Calu3 (cell line): ENCODE measurements around the gene C5AR2. TPM values are rescaled to one million over a fixed set of nuclear protein-coding genes. Genes with fewer than 3 reads are reported as not detected.
A peak's percentile ranks its signal among the peaks of the same experiment; 100 is the strongest.

Experiments
- BruUV-seq: library from RNA; stranded (reverse); fragments of 400-500 nt; replicated peaks from 2 replicates; lab custom pipeline; 2021; lab: Mats Ljungman, UMichigan
- CTCF ChIA-PET: fragments of 300-600 bp; sonication (Branson Sonifier 250); formaldehyde crosslinking; loops from one replicate; lab custom pipeline; 2022; ENCODE audit warnings: antibody characterized with exemption; lab: Charles Lee
- DNase-seq: peaks from one replicate; pipeline ENCODE4 v3.0.0; 2022
- H3K27ac Mint-ChIP-seq: one replicate; pipeline ENCODE4 v1.8.0; 2022; ENCODE audit warnings: mixed read lengths; ENCODE audit not compliant: unreplicated experiment
- H3K27me3 Mint-ChIP-seq: one replicate; pipeline ENCODE4 v1.8.0; 2022; ENCODE audit warnings: mixed read lengths; ENCODE audit not compliant: unreplicated experiment
- H3K36me3 Mint-ChIP-seq: one replicate; pipeline ENCODE4 v1.8.0; 2022; ENCODE audit warnings: mild to moderate bottlenecking, moderate library complexity, mixed read lengths; ENCODE audit not compliant: insufficient read depth, unreplicated experiment
- H3K4me1 Mint-ChIP-seq: one replicate; pipeline ENCODE4 v1.8.0; 2022; ENCODE audit warnings: mild to moderate bottlenecking, low read depth, mixed read lengths; ENCODE audit not compliant: unreplicated experiment
- H3K4me3 Mint-ChIP-seq: one replicate; pipeline ENCODE4 v1.8.0; 2022; ENCODE audit warnings: mild to moderate bottlenecking, low read depth, moderate library complexity, mixed read lengths; ENCODE audit not compliant: unreplicated experiment
- H3K9me3 Mint-ChIP-seq: one replicate; pipeline ENCODE4 v1.8.0; 2022; ENCODE audit warnings: low read depth, mixed read lengths; ENCODE audit not compliant: unreplicated experiment
- intact Hi-C: fragments of 100-400 bp; cut with micrococcal nuclease; formaldehyde crosslinking; loops from one replicate; pipeline ENCODE4 v1.10.0; 2022; ENCODE audit not compliant: unreplicated experiment
- total RNA-seq: library from RNA; stranded (reverse); gene quantifications from 2 replicates; pipeline ENCODE4 v1.2.3, GENCODE V29; 2022
- TF ChIP-seq, protein P1 (sequence below): fragments of 200-600 bp; IDR thresholded peaks from one replicate; pipeline ENCODE4 v1.8.0; 2022; ENCODE audit warnings: antibody characterized with exemption; ENCODE audit not compliant: unreplicated experiment

The C5AR2 gene
- total RNA-seq, 1 experiment from 2014 or later = 0.31 TPM

DNA sequence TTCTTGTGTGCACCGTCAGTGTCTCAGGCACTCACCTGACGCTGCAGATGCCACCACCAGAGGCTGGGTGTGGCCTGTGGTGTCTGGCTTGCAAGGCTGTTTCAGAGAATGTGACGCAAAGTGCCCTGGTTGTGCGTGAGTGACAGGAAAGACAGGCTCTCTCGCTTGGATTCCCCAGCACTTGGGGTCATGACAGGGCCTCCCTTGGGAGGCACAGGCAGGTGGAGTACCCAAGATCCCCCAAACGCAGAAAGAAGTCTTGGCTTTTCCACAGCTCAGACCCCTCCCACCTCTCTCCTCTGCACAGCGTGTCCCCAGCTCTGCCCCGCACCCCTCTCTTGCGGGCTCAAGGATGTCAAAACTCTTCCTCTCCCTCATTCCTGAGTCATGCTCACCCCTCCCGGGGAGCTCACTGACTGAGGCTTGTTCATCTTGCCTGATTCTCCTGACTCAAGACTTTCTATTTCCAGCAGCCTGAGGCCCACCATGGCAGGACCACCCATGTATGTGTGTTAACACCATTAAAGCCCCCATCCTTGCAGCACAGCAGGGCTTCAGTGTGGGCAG lies 38.2 kb downstream of the C5AR2 start:
- H3K27me3 Mint-ChIP-seq = no peaks in the 10 kb centered on the region
- peak overlapping the region; percentile 16 for H3K27ac Mint-ChIP-seq
- peaks cover 66% of the 10 kb centered on the region for H3K36me3 Mint-ChIP-seq
- TF ChIP-seq, protein P1, sequence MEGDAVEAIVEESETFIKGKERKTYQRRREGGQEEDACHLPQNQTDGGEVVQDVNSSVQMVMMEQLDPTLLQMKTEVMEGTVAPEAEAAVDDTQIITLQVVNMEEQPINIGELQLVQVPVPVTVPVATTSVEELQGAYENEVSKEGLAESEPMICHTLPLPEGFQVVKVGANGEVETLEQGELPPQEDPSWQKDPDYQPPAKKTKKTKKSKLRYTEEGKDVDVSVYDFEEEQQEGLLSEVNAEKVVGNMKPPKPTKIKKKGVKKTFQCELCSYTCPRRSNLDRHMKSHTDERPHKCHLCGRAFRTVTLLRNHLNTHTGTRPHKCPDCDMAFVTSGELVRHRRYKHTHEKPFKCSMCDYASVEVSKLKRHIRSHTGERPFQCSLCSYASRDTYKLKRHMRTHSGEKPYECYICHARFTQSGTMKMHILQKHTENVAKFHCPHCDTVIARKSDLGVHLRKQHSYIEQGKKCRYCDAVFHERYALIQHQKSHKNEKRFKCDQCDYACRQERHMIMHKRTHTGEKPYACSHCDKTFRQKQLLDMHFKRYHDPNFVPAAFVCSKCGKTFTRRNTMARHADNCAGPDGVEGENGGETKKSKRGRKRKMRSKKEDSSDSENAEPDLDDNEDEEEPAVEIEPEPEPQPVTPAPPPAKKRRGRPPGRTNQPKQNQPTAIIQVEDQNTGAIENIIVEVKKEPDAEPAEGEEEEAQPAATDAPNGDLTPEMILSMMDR = no peak
- no peak overlapping the region for H3K4me3 Mint-ChIP-seq
- CTCF ChIA-PET = no interaction called here
- BruUV-seq = no TSS peak
- intact Hi-C loops = no loop called here
- H3K4me1 Mint-ChIP-seq = no peaks in the 10 kb centered on the region
- H3K9me3 Mint-ChIP-seq = no peaks in the 10 kb centered on the region
- DNase-seq = no peak

GRCh38 chr19:47371261-47371660 lies 39.3 kb downstream of the C5AR2 start:
- TF ChIP-seq, protein P1 = no peak
- no peaks in the 10 kb centered on the region for H3K27me3 Mint-ChIP-seq
- CTCF ChIA-PET = no interaction called here
- no peak overlapping the region for H3K27ac Mint-ChIP-seq
- no peaks in the 10 kb centered on the region for H3K4me1 Mint-ChIP-seq
- H3K4me3 Mint-ChIP-seq = no peak overlapping the region
- intact Hi-C loops = no loop called here
- H3K9me3 Mint-ChIP-seq = no peaks in the 10 kb centered on the region
- no peak for DNase-seq
- H3K36me3 Mint-ChIP-seq = peaks cover 71% of the 10 kb centered on the region
- BruUV-seq = no TSS peak

DNA sequence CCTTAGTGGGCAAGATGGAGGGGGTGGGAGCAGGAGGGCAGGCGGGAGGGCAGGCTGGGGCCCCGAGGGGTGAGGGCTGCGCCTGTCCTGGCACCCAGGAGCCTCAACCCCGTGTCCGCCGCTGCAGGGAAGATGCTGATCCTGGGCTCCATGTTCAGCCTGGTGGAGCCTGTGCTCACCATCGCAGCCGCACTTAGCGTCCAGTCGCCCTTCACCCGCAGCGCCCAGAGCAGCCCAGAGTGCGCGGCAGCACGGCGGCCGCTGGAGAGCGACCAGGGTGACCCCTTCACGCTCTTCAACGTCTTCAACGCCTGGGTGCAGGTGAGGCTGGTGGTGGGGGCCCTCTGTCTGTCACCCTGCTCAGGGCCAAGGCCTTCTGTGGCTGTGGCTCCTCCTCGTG lies 40.6 kb downstream of the C5AR2 start:
- Mint-ChIP-seq H3K4me3 (no peak overlapping the region), H3K27ac (no peak overlapping the region), H3K36me3 (peaks cover 61% of the 10 kb centered on the region), H3K27me3 (no peaks in the 10 kb centered on the region), H3K4me1 (no peaks in the 10 kb centered on the region), H3K9me3 (no peaks in the 10 kb centered on the region)
- intact Hi-C loops = no loop called here
- no TSS peak for BruUV-seq
- TF ChIP-seq, protein P1 = no peak
- DNase-seq = no peak
- CTCF ChIA-PET = no interaction called here

DNA sequence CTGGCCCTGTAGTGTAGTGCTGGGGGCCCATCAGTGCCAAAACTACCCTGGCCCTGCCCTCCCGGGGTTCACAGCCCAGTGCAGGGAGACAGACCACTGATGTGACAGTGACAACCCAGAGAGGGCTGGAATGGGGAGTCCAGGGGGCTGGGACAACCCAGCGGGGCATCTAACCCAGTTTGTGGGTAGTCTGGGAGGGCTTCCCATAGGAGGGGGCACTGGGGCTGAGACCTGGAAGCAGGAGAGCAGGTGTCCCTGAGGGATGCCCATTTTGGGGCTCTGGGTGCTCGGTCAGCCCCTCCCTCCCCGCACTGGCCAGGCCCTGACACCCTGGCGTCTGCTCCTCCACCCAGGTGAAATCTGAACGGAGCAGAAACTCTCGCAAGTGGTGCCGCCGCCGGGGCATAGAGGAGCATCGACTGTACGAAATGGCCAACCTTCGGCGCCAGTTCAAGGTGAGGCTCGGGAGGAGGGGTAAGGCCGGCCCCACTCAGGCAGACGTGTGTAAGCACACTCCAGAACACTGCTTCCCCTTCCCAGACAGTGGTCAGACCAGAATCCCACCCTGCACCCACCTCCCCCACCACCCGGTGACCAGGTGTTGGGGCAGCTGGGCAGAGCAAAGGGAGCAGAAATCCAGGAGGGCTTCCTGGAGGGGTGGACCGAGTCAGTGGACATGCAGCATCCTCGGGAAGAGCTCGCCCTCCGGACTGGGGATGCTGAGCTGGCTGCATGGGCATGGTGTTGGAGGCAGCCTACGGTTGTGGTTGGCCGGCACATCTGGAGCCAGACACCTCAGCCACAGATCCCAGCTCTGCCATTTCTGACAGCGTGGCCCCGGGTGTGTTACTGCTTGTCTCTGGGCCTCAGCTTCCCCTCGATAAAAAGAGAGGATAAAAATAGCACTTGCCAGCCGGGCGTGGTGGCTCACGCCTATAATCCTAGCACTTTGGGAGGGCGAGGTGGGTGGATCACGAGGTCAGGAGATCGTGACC lies 41.6 kb downstream of the C5AR2 start:
- no peak for DNase-seq
- intact Hi-C loops = no loop called here
- H3K4me1 Mint-ChIP-seq = no peaks in the 10 kb centered on the region
- no peaks in the 10 kb centered on the region for H3K9me3 Mint-ChIP-seq
- H3K27ac Mint-ChIP-seq = no peak overlapping the region
- TF ChIP-seq, protein P1 = no peak
- no peak overlapping the region for H3K4me3 Mint-ChIP-seq
- BruUV-seq = no TSS peak
- CTCF ChIA-PET = interaction anchor here (0.5 kb wide), 1 partner anchor 68 kb away, joined by 6 read pairs; no protein-coding TSS in a partner anchor
- H3K27me3 Mint-ChIP-seq = no peaks in the 10 kb centered on the region
- peaks cover 70% of the 10 kb centered on the region for H3K36me3 Mint-ChIP-seq
